GM12878 (cell line): ENCODE data around the gene HK2. TPM values are rescaled to one million over a fixed set of nuclear protein-coding genes. Genes with fewer than 3 reads are reported as not detected.

Source experiments
- ATAC-seq: fragments of 200-7000 bp; cut with Tn5 transposase; 3 replicates; pipeline ENCODE4 v1.9.1; 2020; ENCODE audit warnings: mild to moderate bottlenecking, moderate library complexity
- BruUV-seq: library from RNA; stranded (reverse); fragments of 400-500 nt; replicated peaks from 2 replicates; lab custom pipeline; 2021; lab: Mats Ljungman, UMichigan
- CTCF ChIA-PET: fragments of 300-600 bp; sonication (Branson Sonifier 250); formaldehyde crosslinking; extraction: SDS; loops from one replicate; lab custom pipeline; 2021; ENCODE audit warnings: inconsistent platforms; lab: Yijun Ruan, JAX
- POLR2A ChIA-PET: fragments of 350-600 bp; formaldehyde crosslinking; extraction: SDS; loops from one replicate; lab custom pipeline; 2021; ENCODE audit warnings: inconsistent platforms; lab: Charles Lee
- RAD21 ChIA-PET: fragments of 300-600 bp; sonication (Branson Sonifier 250); formaldehyde crosslinking; loops from one replicate; lab custom pipeline; 2023; ENCODE audit warnings: antibody characterized with exemption; ENCODE audit not compliant: unreplicated experiment; lab: Charles Lee
- SMC1A ChIA-PET: fragments of 300-600 bp; sonication (Branson Sonifier 250); formaldehyde crosslinking; loops from one replicate; lab custom pipeline; 2023; ENCODE audit not compliant: unreplicated experiment, uncharacterized antibody; lab: Charles Lee
- DNase-seq: peaks from one replicate; pipeline ENCODE4 v3.0.0-alpha.2; 2011; ENCODE audit warnings: low read depth, low spot score
- FAIRE-seq: peaks from 3 replicates; lab custom pipeline; 2011; peaks lifted over from hg19 to GRCh38; lab: Jason Lieb, UNC
- H2AFZ ChIP-seq: 2 replicates; pipeline ENCODE4 v1.6.0; 2011; ENCODE audit warnings: low read depth, low read length, control low read depth; ENCODE audit not compliant: control insufficient read depth
- H3K27ac ChIP-seq: 2 replicates; pipeline ENCODE4 v1.5.1; 2011; ENCODE audit warnings: control low read depth; ENCODE audit not compliant: control insufficient read depth, insufficient read depth
- H3K27me3 ChIP-seq, 2 experiments: replicated peaks in 1 of 2; 2 replicates each; pipeline versions ENCODE4 v1.6.0 to v1.6.1; 2011; ENCODE audit warnings: low read length in 1 of 2; ENCODE audit not compliant: control insufficient read depth in 2 of 2, insufficient read depth in 2 of 2
- H3K36me3 ChIP-seq, 2 experiments: 2 replicates each; pipeline ENCODE4 v1.5.1; 2011; ENCODE audit warnings: low read length in 1 of 2; ENCODE audit not compliant: control insufficient read depth in 2 of 2, insufficient read depth in 2 of 2
- H3K4me1 ChIP-seq: 2 replicates; pipeline ENCODE4 v1.6.1; 2011; ENCODE audit warnings: mild to moderate bottlenecking, low read length, moderate library complexity, mixed read lengths; ENCODE audit not compliant: control insufficient read depth, insufficient read depth
- H3K4me2 ChIP-seq: 2 replicates; pipeline ENCODE4 v1.6.0; 2011; ENCODE audit warnings: control low read depth; ENCODE audit not compliant: control insufficient read depth, insufficient read depth
- H3K4me3 ChIP-seq: fragments of 200-600 bp; sonication (generic); 2 replicates; pipeline ENCODE4 v1.5.1; 2016
- H3K79me2 ChIP-seq: 2 replicates; pipeline ENCODE4 v1.6.0; 2011; ENCODE audit warnings: low read length; ENCODE audit not compliant: control insufficient read depth, insufficient read depth
- H3K9ac ChIP-seq: 2 replicates; pipeline ENCODE4 v1.8.0; 2011; ENCODE audit warnings: low read length, control low read depth, mixed read lengths; ENCODE audit not compliant: control insufficient read depth, insufficient read depth
- H3K9me3 ChIP-seq: replicated peaks from 3 replicates; pipeline ENCODE4 v1.5.1; 2011; ENCODE audit warnings: mild to moderate bottlenecking, low read length; ENCODE audit not compliant: control insufficient read depth, insufficient read depth
- H4K20me1 ChIP-seq: 2 replicates; pipeline ENCODE4 v1.6.0; 2011; ENCODE audit not compliant: control insufficient read depth, insufficient read depth
- BMI1 ChIP-seq: fragments of 450-650 bp; IDR thresholded peaks from 2 replicates; pipeline ENCODE4 v1.6.1; 2016; ENCODE audit warnings: mild to moderate bottlenecking, moderate library complexity, borderline replicate concordance
- CHD4 ChIP-seq: fragments of 200-600 bp; sonication (generic); IDR thresholded peaks from 2 replicates; pipeline ENCODE4 v1.6.1; 2016; ENCODE audit warnings: mild to moderate bottlenecking
- CREB1 ChIP-seq: IDR thresholded peaks from 2 replicates; pipeline ENCODE4 v1.6.1; 2012; ENCODE audit warnings: low read depth, mild to moderate bottlenecking, inconsistent platforms
- EP300 ChIP-seq, 2 experiments: fragments of 150-350 bp in 1 of 2; IDR thresholded peaks; 2 replicates each; pipeline ENCODE4 v1.6.1; 2011 to 2012; ENCODE audit warnings: low read depth in 2 of 2, low read length in 2 of 2, borderline replicate concordance in 1 of 2, improper control_type of control experiment in 1 of 2, inconsistent platforms in 1 of 2; ENCODE audit not compliant: control insufficient read depth in 1 of 2
- ESRRA ChIP-seq: IDR thresholded peaks from 2 replicates; pipeline ENCODE4 v1.6.1; 2012; ENCODE audit warnings: mild to moderate bottlenecking, low read length, improper control_type of control experiment
- HCFC1 ChIP-seq: fragments of 150-350 bp; IDR thresholded peaks from 2 replicates; pipeline ENCODE4 v1.6.1; 2014; ENCODE audit warnings: low read length
- HDAC2 ChIP-seq: fragments of 200-600 bp; sonication (generic); IDR thresholded peaks from 2 replicates; pipeline ENCODE4 v1.6.1; 2017
- HDGF ChIP-seq: fragments of 450-650 bp; IDR thresholded peaks from 2 replicates; pipeline ENCODE4 v1.6.1; 2016; ENCODE audit warnings: antibody characterized with exemption
- MEF2A ChIP-seq: IDR thresholded peaks from 2 replicates; pipeline ENCODE4 v1.6.1; 2011; ENCODE audit warnings: low read depth, mild to moderate bottlenecking, low read length, moderate library complexity; ENCODE audit not compliant: insufficient read depth
- MXI1 ChIP-seq: fragments of 150-350 bp; IDR thresholded peaks from 2 replicates; pipeline ENCODE4 v1.6.1; 2011; ENCODE audit warnings: low read depth, mild to moderate bottlenecking, inconsistent platforms, low read length, improper control_type of control experiment
- MYC ChIP-seq: IDR thresholded peaks from 2 replicates; pipeline ENCODE4 v1.6.1; 2011; ENCODE audit warnings: mild to moderate bottlenecking, low read length, moderate library complexity, inconsistent platforms; ENCODE audit not compliant: insufficient read depth, insufficient replicate concordance, insufficient read length, severe bottlenecking
- PML ChIP-seq: IDR thresholded peaks from 2 replicates; pipeline ENCODE4 v1.6.1; 2012; ENCODE audit warnings: low read length, inconsistent platforms
- SP1 ChIP-seq: IDR thresholded peaks from one replicate; pipeline ENCODE4 v1.6.1; 2011; ENCODE audit warnings: low read depth, low read length
- SUZ12 ChIP-seq: fragments of 200-600 bp; sonication (generic); IDR thresholded peaks from one replicate; pipeline ENCODE4 v1.6.1; 2018; ENCODE audit warnings: antibody characterized with exemption, mild to moderate bottlenecking; ENCODE audit not compliant: unreplicated experiment
- ZBED1 ChIP-seq: IDR thresholded peaks from 2 replicates; pipeline ENCODE4 v1.6.1; 2016; ENCODE audit warnings: borderline replicate concordance
- WGBS: methylation state at CpG from one replicate; pipeline ENCODE4 v1.1.6; 2016; ENCODE audit warnings: low lambda C conversion rate; ENCODE audit not compliant: insufficient replicate concordance, insufficient coverage; ENCODE audit errors: missing lambda C conversion rate; 5-methylcytosine and 5-hydroxymethylcytosine counted together
- in situ Hi-C: fragments of 300-500 bp; cut with MboI; formaldehyde crosslinking; loops from 9 replicates; pipeline ENCODE4 v1.14.3; 2018; ENCODE audit warnings: mixed read lengths
- intact Hi-C: fragments of 100-400 bp; cut with micrococcal nuclease; formaldehyde crosslinking; loops from one replicate; pipeline ENCODE4 v1.14.2; 2022; ENCODE audit not compliant: unreplicated experiment
- polyA plus RNA-seq, 11 experiments: library from polyadenylated mRNA; depleted of rRNA in 4 of 11; unstranded in 6 of 11; stranded (reverse) in 5 of 11; fragments of >200 nt; fragmentation: Nextera tagmentation in 4 of 11; fragmentation: Illumina TruSeq in 1 of 11; extraction: Ambion mirVana in 4 of 11; extraction: Trizol in 1 of 11; gene quantifications; 1 replicate in 1 of 11; 2 replicates in 10 of 11; pipeline versions ENCODE4 v1.2.1 to v1.2.3, GENCODE V29; 2011 to 2016; ENCODE audit warnings: inconsistent platforms in 2 of 11, missing spikeins in 2 of 11, low read depth in 1 of 11
- total RNA-seq, 4 experiments: library from RNA; depleted of rRNA in 3 of 4; stranded (reverse); fragments of >200 nt in 3 of 4; fragmentation: Illumina TruSeq in 1 of 4; extraction: Trizol in 1 of 4; gene quantifications; 2 replicates each; pipeline versions ENCODE4 v1.2.1 to v1.2.3, GENCODE V29; 2013 to 2021
- TF ChIP-seq, protein P1 (sequence below): fragments of 450-650 bp; IDR thresholded peaks from 2 replicates; pipeline ENCODE4 v1.6.1; 2016; ENCODE audit warnings: mild to moderate bottlenecking, moderate library complexity, borderline replicate concordance

Gene HK2
- total and polyA plus RNA-seq, 10 of the 15 experiments (the other 5 are each of a cell fraction or from before 2014, with no cell fraction given): 5.0 to 73.1 (median 20.2) TPM

- no peak for TF ChIP-seq PML
- no peak for TF ChIP-seq MEF2A
- TF ChIP-seq CHD4: no peak
- TF ChIP-seq ESRRA: no peak
- TF ChIP-seq MYC: no peak
- TF ChIP-seq HDAC2: no peak
- TF ChIP-seq SUZ12: no peak
- peak; percentile 79 for TF ChIP-seq CREB1
Observed at GRCh38 chr2:74833418-74834233, at the start of gene HK2 (continued).

- in situ Hi-C loops: no loop called here
- ATAC-seq (no peak), DNase-seq (no peak), FAIRE-seq (no peak)
- Histone ChIP-seq H3K4me1 (no peaks in the 10 kb centered on the region), H3K9me3 (no peaks in the 10 kb centered on the region; the same call in 2 of the 3 replicates), H3K36me3 (no peaks in the 10 kb centered on the region), H4K20me1 (no peaks in the 10 kb centered on the region), H3K27me3 (no peaks in the 10 kb centered on the region), H3K27ac (no peak overlapping the region), H3K4me2 (no peak overlapping the region), H3K4me3 (no peak overlapping the region), H3K9ac (no peak overlapping the region), H3K79me2 (no peaks in the 10 kb centered on the region), H2AFZ (no peak overlapping the region)
- no TSS peak for BruUV-seq
- POLR2A ChIA-PET: no interaction called here
- RAD21 ChIA-PET: no interaction called here
- TF ChIP-seq, protein P1, sequence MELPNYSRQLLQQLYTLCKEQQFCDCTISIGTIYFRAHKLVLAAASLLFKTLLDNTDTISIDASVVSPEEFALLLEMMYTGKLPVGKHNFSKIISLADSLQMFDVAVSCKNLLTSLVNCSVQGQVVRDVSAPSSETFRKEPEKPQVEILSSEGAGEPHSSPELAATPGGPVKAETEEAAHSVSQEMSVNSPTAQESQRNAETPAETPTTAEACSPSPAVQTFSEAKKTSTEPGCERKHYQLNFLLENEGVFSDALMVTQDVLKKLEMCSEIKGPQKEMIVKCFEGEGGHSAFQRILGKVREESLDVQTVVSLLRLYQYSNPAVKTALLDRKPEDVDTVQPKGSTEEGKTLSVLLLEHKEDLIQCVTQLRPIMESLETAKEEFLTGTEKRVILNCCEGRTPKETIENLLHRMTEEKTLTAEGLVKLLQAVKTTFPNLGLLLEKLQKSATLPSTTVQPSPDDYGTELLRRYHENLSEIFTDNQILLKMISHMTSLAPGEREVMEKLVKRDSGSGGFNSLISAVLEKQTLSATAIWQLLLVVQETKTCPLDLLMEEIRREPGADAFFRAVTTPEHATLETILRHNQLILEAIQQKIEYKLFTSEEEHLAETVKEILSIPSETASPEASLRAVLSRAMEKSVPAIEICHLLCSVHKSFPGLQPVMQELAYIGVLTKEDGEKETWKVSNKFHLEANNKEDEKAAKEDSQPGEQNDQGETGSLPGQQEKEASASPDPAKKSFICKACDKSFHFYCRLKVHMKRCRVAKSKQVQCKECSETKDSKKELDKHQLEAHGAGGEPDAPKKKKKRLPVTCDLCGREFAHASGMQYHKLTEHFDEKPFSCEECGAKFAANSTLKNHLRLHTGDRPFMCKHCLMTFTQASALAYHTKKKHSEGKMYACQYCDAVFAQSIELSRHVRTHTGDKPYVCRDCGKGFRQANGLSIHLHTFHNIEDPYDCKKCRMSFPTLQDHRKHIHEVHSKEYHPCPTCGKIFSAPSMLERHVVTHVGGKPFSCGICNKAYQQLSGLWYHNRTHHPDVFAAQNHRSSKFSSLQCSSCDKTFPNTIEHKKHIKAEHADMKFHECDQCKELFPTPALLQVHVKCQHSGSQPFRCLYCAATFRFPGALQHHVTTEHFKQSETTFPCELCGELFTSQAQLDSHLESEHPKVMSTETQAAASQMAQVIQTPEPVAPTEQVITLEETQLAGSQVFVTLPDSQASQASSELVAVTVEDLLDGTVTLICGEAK: no peak
- TF ChIP-seq BMI1 (no peak), HCFC1 (no peak), EP300 (IDR thresholded peaks at IDR 0.05; ENCODE audit: borderline replicate concordance in 1 of 2, control insufficient read depth in 1 of 2, low read depth in 2 of 2, low read length in 2 of 2) (no peak), MXI1 (no peak), HDGF (no peak), SP1 (no peak), ZBED1 (no peak)
- intact Hi-C loops: no loop called here
- WGBS: 0% methylated on average over 2 of the region's 2 CpGs
- CTCF ChIA-PET: interaction anchor here (0.8 kb wide), 1 partner anchor 32 kb away, joined by 3 read pairs; no protein-coding TSS in a partner anchor
- SMC1A ChIA-PET: no interaction called here
Observed at GRCh38 chr2:74789271-74789670, 44.7 kb upstream of the HK2 start.
